OCI-LY3 (cell line): ENCODE data around the gene SYNCRIP.
"Not testable (repeated sequence)": the region's sequence is repeated elsewhere in the genome, so short reads cannot be mapped to it uniquely, and the experiment has no call there.

Experiments
- H2AFZ ChIP-seq: fragments of 200-600, 300-600 bp; shearing (Covaris generic); 2 replicates; pipeline ENCODE4 v1.6.0; 2014; ENCODE audit warnings: antibody characterized with exemption, low read depth, low read length
- H3K27ac ChIP-seq: fragments of 200-600, 300-600 bp; sonication (generic); 2 replicates; pipeline ENCODE4 v1.5.1; 2014; ENCODE audit warnings: mild to moderate bottlenecking, low read length, moderate library complexity, mixed read lengths
- H3K27me3 ChIP-seq: fragments of 200-600, 300-600 bp; sonication (generic); 2 replicates; pipeline ENCODE4 v1.6.1; 2014; ENCODE audit warnings: low read depth, low read length, mixed read lengths
- H3K36me3 ChIP-seq: fragments of 200-600, 300-600 bp; sonication (generic); replicated peaks from 2 replicates; pipeline ENCODE3; 2014; ENCODE audit warnings: low read depth, low read length, mixed read lengths
- H3K4me1 ChIP-seq: fragments of 300-600, 200-600 bp; sonication (generic); 2 replicates; pipeline ENCODE4 v1.6.1; 2014; ENCODE audit warnings: low read length, mixed read lengths
- H3K4me2 ChIP-seq: fragments of 200-600, 300-600 bp; sonication (generic); 2 replicates; pipeline ENCODE4 v1.6.1; 2014; ENCODE audit warnings: low read length, mixed read lengths
- H3K4me3 ChIP-seq: fragments of 300-600, 200-600 bp; sonication (generic); 2 replicates; pipeline ENCODE4 v1.5.1; 2014; ENCODE audit warnings: antibody characterized with exemption, mild to moderate bottlenecking, low read length, moderate library complexity
- H3K79me2 ChIP-seq: fragments of 300-600, 200-600 bp; shearing (Covaris generic); 2 replicates; pipeline ENCODE4 v1.6.1; 2014; ENCODE audit warnings: mild to moderate bottlenecking, low read length, mixed read lengths
- H3K9ac ChIP-seq: fragments of 300-600, 200-600 bp; shearing (Covaris generic); 2 replicates; pipeline ENCODE4 v1.6.0; 2014; ENCODE audit warnings: mild to moderate bottlenecking, low read length, moderate library complexity
- H3K9me3 ChIP-seq: fragments of 200-600, 300-600 bp; shearing (Covaris generic); 2 replicates; pipeline ENCODE4 v1.6.1; 2014; ENCODE audit warnings: low read length, mixed read lengths; ENCODE audit not compliant: insufficient read depth
- H4K20me1 ChIP-seq: fragments of 200-600, 300-600 bp; sonication (generic); 2 replicates; pipeline ENCODE4 v1.6.1; 2016; ENCODE audit warnings: low read length, mixed read lengths; ENCODE audit not compliant: insufficient read depth
- EZH2phosphoT487 ChIP-seq: fragments of 200-600 bp; shearing (Covaris generic); IDR thresholded peaks from 2 replicates; pipeline ENCODE4 v1.6.1; 2018; ENCODE audit warnings: antibody characterized with exemption, mixed run types, low read depth
- TF ChIP-seq, protein P1 (sequence below): fragments of 200-600, 300-600 bp; sonication (generic); IDR thresholded peaks from 2 replicates; pipeline ENCODE4 v1.5.1; 2014; ENCODE audit warnings: antibody characterized with exemption, low read length, low read depth

SYNCRIP gene

GRCh38 chr6:85565736-85566135 lies 77.0 kb downstream of the SYNCRIP start:
- H3K27me3 ChIP-seq: no peaks in the 10 kb centered on the region
- H3K79me2 ChIP-seq: no peaks in the 10 kb centered on the region
- H3K4me1 ChIP-seq: peaks cover 4% of the 10 kb centered on the region
- H3K27ac ChIP-seq: no peak overlapping the region
- no peak overlapping the region for H3K4me3 ChIP-seq
- H3K36me3 ChIP-seq: no peaks in the 10 kb centered on the region
- no peaks in the 10 kb centered on the region for H4K20me1 ChIP-seq
- no peak overlapping the region for H2AFZ ChIP-seq
- H3K4me2 ChIP-seq: no peak overlapping the region
- H3K9ac ChIP-seq: no peak overlapping the region
- TF ChIP-seq, protein P1, sequence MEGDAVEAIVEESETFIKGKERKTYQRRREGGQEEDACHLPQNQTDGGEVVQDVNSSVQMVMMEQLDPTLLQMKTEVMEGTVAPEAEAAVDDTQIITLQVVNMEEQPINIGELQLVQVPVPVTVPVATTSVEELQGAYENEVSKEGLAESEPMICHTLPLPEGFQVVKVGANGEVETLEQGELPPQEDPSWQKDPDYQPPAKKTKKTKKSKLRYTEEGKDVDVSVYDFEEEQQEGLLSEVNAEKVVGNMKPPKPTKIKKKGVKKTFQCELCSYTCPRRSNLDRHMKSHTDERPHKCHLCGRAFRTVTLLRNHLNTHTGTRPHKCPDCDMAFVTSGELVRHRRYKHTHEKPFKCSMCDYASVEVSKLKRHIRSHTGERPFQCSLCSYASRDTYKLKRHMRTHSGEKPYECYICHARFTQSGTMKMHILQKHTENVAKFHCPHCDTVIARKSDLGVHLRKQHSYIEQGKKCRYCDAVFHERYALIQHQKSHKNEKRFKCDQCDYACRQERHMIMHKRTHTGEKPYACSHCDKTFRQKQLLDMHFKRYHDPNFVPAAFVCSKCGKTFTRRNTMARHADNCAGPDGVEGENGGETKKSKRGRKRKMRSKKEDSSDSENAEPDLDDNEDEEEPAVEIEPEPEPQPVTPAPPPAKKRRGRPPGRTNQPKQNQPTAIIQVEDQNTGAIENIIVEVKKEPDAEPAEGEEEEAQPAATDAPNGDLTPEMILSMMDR: no peak
- no peak for TF ChIP-seq EZH2phosphoT487
- no peaks in the 10 kb centered on the region for H3K9me3 ChIP-seq

DNA sequence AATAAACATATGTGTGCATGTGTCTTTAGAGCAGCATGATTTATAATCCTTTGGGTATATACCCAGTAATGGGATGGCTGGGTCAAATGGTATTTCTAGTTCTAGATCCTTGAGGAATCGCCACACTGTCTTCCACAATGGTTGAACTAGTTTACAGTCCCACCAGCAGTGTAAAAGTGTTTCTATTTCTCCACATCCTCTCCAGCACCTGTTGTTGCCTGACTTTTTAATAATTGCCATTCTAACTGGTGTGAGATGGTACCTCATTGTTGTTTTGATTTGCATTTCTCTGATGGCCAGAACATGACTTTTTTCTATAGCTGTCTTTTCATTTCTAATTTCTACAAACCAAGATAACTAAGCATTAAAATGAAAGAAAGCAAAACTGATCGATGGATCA lies 78.5 kb downstream of the SYNCRIP start:
- H3K27ac ChIP-seq, H3K4me3 ChIP-seq, H3K9me3 ChIP-seq, H2AFZ ChIP-seq, H3K79me2 ChIP-seq, H3K4me2 ChIP-seq, H3K9ac ChIP-seq, H3K27me3 ChIP-seq, H4K20me1 ChIP-seq, H3K4me1 ChIP-seq, H3K36me3 ChIP-seq: not testable (repeated sequence)
